ENCODE data around the gene MTMR3.

Gene MTMR3

GRCh38 chr22:29871684-29872083 is 11.3 kb upstream of the MTMR3 start:
- DNase-seq, result no peak

- DNase-seq, result no peak
Measured at GRCh38 chr22:29872144-29872893, 10.7 kb upstream of the MTMR3 start.

GRCh38 chr22:29872989-29873388 is 10.0 kb upstream of the MTMR3 start:
- no peak for DNase-seq

GRCh38 chr22:29873943-29874342 is 9.0 kb upstream of the MTMR3 start:
- DNase-seq, result no peak

- no peak for DNase-seq
Measured at GRCh38 chr22:29877620-29878019, 5.4 kb upstream of the MTMR3 start.

GRCh38 chr22:29879753-29880152 is 3.2 kb upstream of the MTMR3 start:
- DNase-seq, result no peak

- no peak for DNase-seq
Measured at GRCh38 chr22:29882716-29883044, 294 bp upstream of the MTMR3 start.

- DNase-seq, result no peak
Measured at GRCh38 chr22:29883775-29884097, 762 bp downstream of the MTMR3 start.

GRCh38 chr22:29885610-29886009 is 2.6 kb downstream of the MTMR3 start:
- DNase-seq, result no peak

GRCh38 chr22:29886596-29886995 is 3.6 kb downstream of the MTMR3 start:
- no peak for DNase-seq

- DNase-seq, result no peak
Measured at GRCh38 chr22:29887358-29887757, 4.4 kb downstream of the MTMR3 start.

GRCh38 chr22:29890760-29891159 is 7.8 kb downstream of the MTMR3 start:
- no peak for DNase-seq

GRCh38 chr22:29892315-29893156 is 9.6 kb downstream of the MTMR3 start:
- DNase-seq, result no peak

- no peak for DNase-seq
Measured at GRCh38 chr22:29901354-29901753, 18.4 kb downstream of the MTMR3 start.

GRCh38 chr22:29903371-29903770 is 20.4 kb downstream of the MTMR3 start:
- DNase-seq, result no peak

- DNase-seq, result no peak
Measured at GRCh38 chr22:29904020-29904419, 21.0 kb downstream of the MTMR3 start.

GRCh38 chr22:29907753-29908515 is 25.0 kb downstream of the MTMR3 start:
- peak in 1 of 2 donors; percentile 12 for DNase-seq

GRCh38 chr22:29912141-29912540 is 29.2 kb downstream of the MTMR3 start:
- DNase-seq, result no peak

- DNase-seq, result no peak
Measured at GRCh38 chr22:29912605-29913398, 29.8 kb downstream of the MTMR3 start.

GRCh38 chr22:29914165-29914564 is 31.2 kb downstream of the MTMR3 start:
- DNase-seq, result no peak

- no peak for DNase-seq
Measured at GRCh38 chr22:29914991-29915533, 32.1 kb downstream of the MTMR3 start.

GRCh38 chr22:29916007-29916544 is 33.1 kb downstream of the MTMR3 start:
- no peak for DNase-seq
